GM13977 (cell line): ENCODE measurements around the gene C5orf52.
"Not testable (repeated sequence)": the region's sequence is repeated elsewhere in the genome, so short reads cannot be mapped to it uniquely, and the experiment has no call there.

Experiments used
- DNase-seq: peaks from one replicate; pipeline ENCODE4 v3.0.0; 2012; ENCODE audit warnings: low spot score
- CTCF ChIP-seq: IDR thresholded peaks from 2 replicates; pipeline ENCODE4 v1.5.1; 2012; ENCODE audit warnings: mild to moderate bottlenecking, control low read depth; ENCODE audit not compliant: insufficient read depth; ENCODE audit errors: extremely low read depth, missing control alignments
- in situ Hi-C: fragments of 300-500 bp; cut with MboI; formaldehyde crosslinking; loops from one replicate; pipeline ENCODE4 v1.12.0; 2022; ENCODE audit warnings: low sequenced_read_pairs, low pct_unique_long_range_greater_than_20kb, mixed read lengths, inconsistent platforms; ENCODE audit not compliant: unreplicated experiment

C5orf52 gene

GRCh38 chr5:157659868-157660660 is 11.3 kb upstream of the C5orf52 start:
- no peak for TF ChIP-seq CTCF
- no peak for DNase-seq
- in situ Hi-C loops: no loop called here

- in situ Hi-C loops: no loop called here
- DNase-seq: no peak
- TF ChIP-seq CTCF: no peak
These were observed 5.8 kb upstream of the C5orf52 start for GRCh38 chr5:157665467-157666070.

GRCh38 chr5:157668356-157668755 is 3.0 kb upstream of the C5orf52 start:
- TF ChIP-seq CTCF: no peak
- no peak for DNase-seq
- in situ Hi-C loops: no loop called here

GRCh38 chr5:157669701-157670097 is 1.6 kb upstream of the C5orf52 start:
- TF ChIP-seq CTCF: no peak
- in situ Hi-C loops: no loop called here
- no peak for DNase-seq

- in situ Hi-C loops: no loop called here
- TF ChIP-seq CTCF: no peak
- DNase-seq: no peak
These were observed 428 bp downstream of the C5orf52 start for GRCh38 chr5:157671592-157672330.

- in situ Hi-C loops: no loop called here
- no peak for TF ChIP-seq CTCF
- no peak for DNase-seq
These were observed 1.6 kb downstream of the C5orf52 start for GRCh38 chr5:157672976-157673375.

- DNase-seq, in situ Hi-C loops: not testable (repeated sequence)
These were observed 3.0 kb downstream of the C5orf52 start for GRCh38 chr5:157674351-157674750.
